HFF-Myc (cell line): Measurements from ENCODE around the gene PDLIM5.
"Not testable (repeated sequence)": the region's sequence is repeated elsewhere in the genome, so short reads cannot be mapped to it uniquely, and the experiment has no call there.

Experiments
- DNase-seq: peaks from one replicate; pipeline ENCODE4 v3.0.0-alpha.2; 2011; ENCODE audit warnings: low read depth; ENCODE audit errors: extremely low read depth
- H3K4me3 ChIP-seq: replicated peaks from 2 replicates; pipeline ENCODE4 v1.5.1; 2011; ENCODE audit warnings: low read depth, mild to moderate bottlenecking, control low read depth, low read length
- TF ChIP-seq, protein P1 (sequence below): IDR thresholded peaks from 2 replicates; pipeline ENCODE4 v1.5.1; 2012; ENCODE audit warnings: mild to moderate bottlenecking, low read depth, low read length, control low read depth; ENCODE audit errors: missing control alignments

Gene PDLIM5

DNA sequence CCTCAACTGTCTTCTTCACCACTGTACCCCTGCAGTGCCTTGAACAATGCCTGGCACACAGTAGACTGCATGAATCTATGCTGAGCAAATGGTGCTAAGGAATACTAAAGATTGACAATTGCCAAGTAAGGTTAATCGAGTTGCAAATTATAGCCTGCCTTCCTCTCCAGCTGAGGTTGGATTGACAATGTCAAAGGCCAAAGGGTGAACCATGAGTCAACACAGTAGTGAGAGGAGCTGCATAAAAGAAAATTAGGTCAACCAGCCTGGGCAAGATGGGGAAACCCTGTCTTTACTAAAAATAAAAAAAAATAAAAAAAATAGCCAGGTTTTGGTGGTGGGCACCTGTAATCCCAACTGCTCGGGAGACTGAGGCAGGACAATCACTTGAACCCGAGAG is 208.9 kb downstream of the PDLIM5 start:
- TF ChIP-seq, protein P1, sequence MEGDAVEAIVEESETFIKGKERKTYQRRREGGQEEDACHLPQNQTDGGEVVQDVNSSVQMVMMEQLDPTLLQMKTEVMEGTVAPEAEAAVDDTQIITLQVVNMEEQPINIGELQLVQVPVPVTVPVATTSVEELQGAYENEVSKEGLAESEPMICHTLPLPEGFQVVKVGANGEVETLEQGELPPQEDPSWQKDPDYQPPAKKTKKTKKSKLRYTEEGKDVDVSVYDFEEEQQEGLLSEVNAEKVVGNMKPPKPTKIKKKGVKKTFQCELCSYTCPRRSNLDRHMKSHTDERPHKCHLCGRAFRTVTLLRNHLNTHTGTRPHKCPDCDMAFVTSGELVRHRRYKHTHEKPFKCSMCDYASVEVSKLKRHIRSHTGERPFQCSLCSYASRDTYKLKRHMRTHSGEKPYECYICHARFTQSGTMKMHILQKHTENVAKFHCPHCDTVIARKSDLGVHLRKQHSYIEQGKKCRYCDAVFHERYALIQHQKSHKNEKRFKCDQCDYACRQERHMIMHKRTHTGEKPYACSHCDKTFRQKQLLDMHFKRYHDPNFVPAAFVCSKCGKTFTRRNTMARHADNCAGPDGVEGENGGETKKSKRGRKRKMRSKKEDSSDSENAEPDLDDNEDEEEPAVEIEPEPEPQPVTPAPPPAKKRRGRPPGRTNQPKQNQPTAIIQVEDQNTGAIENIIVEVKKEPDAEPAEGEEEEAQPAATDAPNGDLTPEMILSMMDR: no peak
- H3K4me3 ChIP-seq: no peak overlapping the region
- DNase-seq: no peak

DNA sequence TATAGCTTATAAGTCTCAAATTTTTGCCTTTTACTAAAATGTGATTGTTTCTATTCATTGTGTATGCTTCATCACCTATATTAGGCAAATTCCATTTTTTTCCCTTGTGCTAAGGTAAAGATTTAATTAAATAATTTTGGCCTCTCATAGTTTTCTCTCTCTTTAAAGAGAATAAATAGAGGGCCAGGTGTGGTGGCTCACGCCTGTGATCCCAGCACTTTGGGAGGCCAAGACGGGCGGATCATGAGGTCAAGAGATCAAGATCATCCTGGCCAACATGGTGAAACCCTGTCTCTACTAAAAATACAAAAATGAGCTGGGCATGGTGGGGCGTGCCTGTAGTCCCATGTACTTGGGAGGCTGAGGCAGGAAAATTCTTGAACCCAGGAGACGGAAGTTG is 213.3 kb downstream of the PDLIM5 start:
- not testable (repeated sequence) for H3K4me3 ChIP-seq, DNase-seq

DNA sequence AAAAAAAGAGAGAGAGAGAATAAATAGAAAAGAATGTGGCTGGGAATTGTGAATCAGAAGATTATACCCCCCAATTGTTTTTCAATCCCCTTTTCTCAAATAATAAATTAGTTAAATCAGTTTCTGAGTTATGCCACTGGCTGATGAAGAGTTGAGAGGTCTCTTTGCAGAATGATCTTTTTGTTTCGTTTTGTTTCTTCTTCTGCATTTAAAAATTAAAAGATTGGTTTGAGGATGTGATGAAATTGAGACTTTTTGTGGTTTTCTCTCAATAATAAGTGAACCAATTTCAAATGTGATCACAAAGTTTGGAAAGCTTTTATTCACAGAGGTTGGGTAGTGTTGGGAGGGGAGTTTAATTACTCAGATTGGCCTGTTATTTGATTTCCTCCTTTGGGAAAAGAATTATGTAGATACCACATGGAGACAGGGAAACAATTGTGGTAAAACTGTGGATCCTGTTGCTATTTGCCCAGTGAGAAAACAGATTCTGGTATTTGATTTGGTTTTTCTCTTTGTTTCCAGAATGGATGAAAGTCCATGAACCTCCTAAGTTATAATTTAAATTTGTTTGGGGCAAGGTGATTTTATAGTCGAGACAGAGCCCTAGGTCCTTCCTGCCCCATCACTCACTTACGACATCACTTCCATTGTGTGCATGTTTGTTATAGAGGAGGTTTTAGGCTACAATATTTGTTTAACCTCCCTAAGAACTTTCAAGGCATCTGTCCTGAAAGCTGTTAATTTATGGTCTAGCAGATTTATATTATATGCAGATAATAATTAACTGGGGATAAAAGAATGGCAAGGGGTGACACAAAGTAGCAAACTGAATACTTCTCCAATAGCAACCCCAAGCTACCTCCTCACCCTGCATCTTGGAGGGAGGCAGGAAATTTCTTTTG is 214.0 kb downstream of the PDLIM5 start:
- TF ChIP-seq, protein P1: no peak
- no peak for DNase-seq
- H3K4me3 ChIP-seq: no peak overlapping the region

DNA sequence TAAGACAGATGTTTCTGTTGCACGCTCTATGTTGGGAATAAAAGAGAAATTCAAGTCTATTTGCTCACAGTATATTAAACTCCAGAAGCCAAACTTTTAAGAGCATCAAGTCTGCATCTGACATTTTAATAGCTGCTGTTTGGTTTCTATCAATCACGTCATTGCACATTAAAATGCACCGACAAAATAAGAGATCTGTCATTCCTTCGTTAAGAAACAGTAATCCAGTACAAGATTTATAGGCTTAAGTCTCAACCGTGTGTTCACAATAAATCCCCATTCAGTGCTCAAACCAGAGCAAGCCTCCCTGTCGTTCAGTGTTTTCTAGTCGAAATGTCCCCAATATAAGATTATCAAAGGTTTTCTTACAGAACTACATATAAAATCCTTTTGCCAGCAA is 217.0 kb downstream of the PDLIM5 start:
- DNase-seq: no peak
- H3K4me3 ChIP-seq: no peak overlapping the region
- TF ChIP-seq, protein P1: no peak

DNA sequence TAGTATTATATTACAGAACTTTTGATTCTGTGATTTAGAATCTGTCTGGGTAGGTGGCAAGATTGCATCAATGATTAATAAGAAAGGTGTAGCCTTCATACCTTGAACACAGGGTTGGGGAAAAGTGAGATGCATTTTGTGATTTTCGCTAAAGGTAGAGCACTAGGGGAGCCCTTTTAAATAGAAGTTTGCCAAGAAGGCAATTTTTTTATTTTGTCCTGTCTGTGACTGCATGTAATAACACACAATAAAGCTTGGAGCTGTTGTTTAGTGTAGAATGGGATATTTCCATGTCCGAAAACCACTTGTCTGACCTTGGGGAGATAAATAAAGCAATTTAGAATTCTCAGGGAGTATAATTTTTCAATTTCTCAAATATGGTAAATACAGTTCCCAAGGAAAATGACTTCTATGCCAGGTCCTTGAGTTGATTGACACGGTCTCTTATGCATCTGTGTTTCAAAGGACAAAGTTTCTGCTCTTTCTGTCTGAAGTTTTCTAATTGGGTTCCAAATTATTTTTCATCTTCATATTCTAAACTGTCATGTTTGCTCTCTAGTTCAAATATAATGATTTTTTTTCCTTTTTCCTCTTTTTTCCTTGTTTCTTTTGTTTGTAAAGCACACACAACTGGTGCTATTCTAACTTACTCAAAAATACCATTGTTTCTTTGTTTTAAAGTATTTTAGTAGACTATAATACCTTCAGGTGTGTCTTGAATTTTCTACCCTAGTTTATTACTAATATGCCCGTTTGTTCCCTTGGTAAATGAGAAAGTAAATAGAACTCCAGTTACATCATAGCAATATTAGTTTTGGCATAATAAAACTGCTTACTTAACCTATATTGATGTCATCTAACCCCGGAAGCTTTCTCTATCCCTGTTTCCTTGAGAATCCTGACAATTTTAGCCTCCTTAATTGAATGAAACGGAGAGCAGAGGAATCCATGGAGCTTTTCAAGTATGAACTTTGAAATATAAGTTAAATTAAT is 218.2 kb downstream of the PDLIM5 start:
- H3K4me3 ChIP-seq: no peak overlapping the region
- no peak for DNase-seq
- TF ChIP-seq, protein P1: no peak

DNA sequence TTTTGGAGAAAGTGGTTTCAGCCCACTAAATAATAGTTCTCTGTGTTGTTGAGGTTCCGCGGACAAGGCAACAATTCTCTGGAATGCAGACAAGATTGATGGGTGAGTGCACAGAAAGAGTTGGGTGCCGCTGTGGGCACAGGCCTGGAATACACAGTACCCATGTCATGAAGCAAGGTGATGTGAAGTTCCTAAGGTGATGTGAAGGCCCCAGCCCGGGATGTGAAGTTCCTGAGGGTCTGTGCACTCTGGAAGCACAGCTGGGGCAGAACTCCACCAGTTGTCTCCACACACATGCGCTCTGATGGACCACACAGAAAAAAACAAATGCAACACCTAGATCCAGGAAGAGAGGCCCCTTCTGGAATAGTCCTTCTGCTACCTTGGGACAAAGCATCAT is 219.4 kb downstream of the PDLIM5 start:
- TF ChIP-seq, protein P1: no peak
- no peak overlapping the region for H3K4me3 ChIP-seq
- DNase-seq: no peak

DNA sequence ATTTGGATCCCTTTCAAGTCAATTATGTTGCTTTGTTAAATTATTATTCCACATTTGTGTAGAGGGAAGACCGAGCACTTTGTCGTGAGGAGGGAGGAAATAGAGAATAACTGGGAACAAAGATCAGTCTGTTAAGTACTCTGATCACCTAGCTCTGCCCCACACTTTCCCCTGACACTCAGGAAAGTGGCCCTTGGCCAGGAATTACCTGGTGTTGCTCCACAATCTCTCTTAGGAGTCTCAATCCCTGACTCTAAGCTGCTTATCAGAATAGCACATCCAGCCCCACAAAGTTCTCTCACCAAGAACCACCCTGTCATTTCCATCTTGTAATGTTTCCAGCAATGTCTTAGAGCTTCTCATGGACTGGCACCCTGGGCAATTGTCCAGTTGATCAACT is 222.2 kb downstream of the PDLIM5 start:
- H3K4me3 ChIP-seq: no peak overlapping the region
- TF ChIP-seq, protein P1: no peak
- DNase-seq: no peak
